HepG2 (cell line): ENCODE results near the gene TMCO6. TPM values are rescaled to one million over a fixed set of nuclear protein-coding genes. Genes with fewer than 3 reads are reported as not detected.

ENCODE experiments used
- ATAC-seq: fragments of 200-7000 bp; cut with Tn5 transposase; 3 replicates; pipeline ENCODE4 v1.9.1; 2020; ENCODE audit warnings: mild to moderate bottlenecking, moderate library complexity
- BruUV-seq: library from RNA; stranded (reverse); fragments of 400-500 nt; replicated peaks from 2 replicates; lab custom pipeline; 2021; lab: Mats Ljungman, UMichigan
- CTCF ChIA-PET: fragments of 300-600 bp; formaldehyde crosslinking; extraction: SDS; loops from one replicate; lab custom pipeline; 2021; ENCODE audit warnings: low total read pairs, inconsistent platforms, low intra/inter-chr PET ratio; lab: Yijun Ruan, JAX
- POLR2A ChIA-PET: fragments of 350-600 bp; sonication (Branson Sonifier 250); formaldehyde crosslinking; loops from one replicate; lab custom pipeline; 2020; ENCODE audit warnings: antibody characterized with exemption, inconsistent platforms; lab: Yijun Ruan, JAX
- DNase-seq: peaks from one replicate; pipeline ENCODE4 v3.0.0-alpha.2; 2015; ENCODE audit warnings: low spot score
- FAIRE-seq: peaks from 3 replicates; lab custom pipeline; 2011; peaks lifted over from hg19 to GRCh38; lab: Jason Lieb, UNC
- H2AFZ ChIP-seq: one replicate; pipeline ENCODE4 v1.6.1; 2011; ENCODE audit warnings: low read length, inconsistent platforms
- H3K27ac ChIP-seq: fragments of 300-600 bp; 3 replicates; pipeline ENCODE4 v1.8.0; 2011; ENCODE audit warnings: mixed run types, mild to moderate bottlenecking, mixed read lengths, low read length, inconsistent platforms; ENCODE audit not compliant: insufficient read depth; ENCODE audit errors: extremely low read length
- H3K27me3 ChIP-seq, 2 experiments: fragments of 200-600 bp in 1 of 2; 2 replicates in 1 of 2; 3 replicates in 1 of 2; pipeline versions ENCODE4 v1.6.0 to v1.8.0; 2011; ENCODE audit warnings: low read length in 2 of 2, mild to moderate bottlenecking in 2 of 2, moderate library complexity in 2 of 2, inconsistent platforms in 1 of 2; ENCODE audit not compliant: insufficient read depth in 2 of 2, control insufficient read depth in 1 of 2
- H3K36me3 ChIP-seq, 2 experiments: fragments of 200-600 bp in 1 of 2; replicated peaks in 1 of 2; 2 replicates in 1 of 2; 3 replicates in 1 of 2; pipeline versions ENCODE4 v1.5.1 to v1.8.0; 2011; ENCODE audit warnings: low read length in 2 of 2, inconsistent platforms in 1 of 2; ENCODE audit not compliant: insufficient read depth in 2 of 2, control insufficient read depth in 1 of 2
- H3K4me1 ChIP-seq: 2 replicates; pipeline ENCODE4 v1.5.1; 2012; ENCODE audit warnings: low read length, inconsistent platforms; ENCODE audit not compliant: insufficient read depth
- H3K4me2 ChIP-seq: 2 replicates; pipeline ENCODE4 v1.6.0; 2011; ENCODE audit warnings: low read depth, low read length, inconsistent platforms
- H3K4me3 ChIP-seq, 3 experiments: fragments of 200-600 bp in 1 of 3; sonication (generic), shearing (Covaris generic) in 1 of 3; replicated peaks in 1 of 3; 2 replicates each; pipeline ENCODE4 v1.5.1; 2011 to 2016; ENCODE audit warnings: low read length in 3 of 3, inconsistent platforms in 2 of 3, low read depth in 2 of 3, mild to moderate bottlenecking in 2 of 3, control low read depth in 1 of 3, mixed read lengths in 1 of 3; ENCODE audit not compliant: insufficient read depth in 1 of 3
- H3K79me2 ChIP-seq: one replicate; pipeline ENCODE4 v1.6.1; 2011; ENCODE audit warnings: low read length, inconsistent platforms; ENCODE audit not compliant: insufficient read depth
- H3K9ac ChIP-seq: 2 replicates; pipeline ENCODE4 v1.6.0; 2011; ENCODE audit warnings: mild to moderate bottlenecking, low read depth, low read length, inconsistent platforms; ENCODE audit not compliant: insufficient read depth
- H3K9me3 ChIP-seq: 2 replicates; pipeline ENCODE4 v1.5.1; 2012; ENCODE audit warnings: mild to moderate bottlenecking, low read length
- H4K20me1 ChIP-seq: 2 replicates; pipeline ENCODE4 v1.6.0; 2011; ENCODE audit warnings: inconsistent platforms, mild to moderate bottlenecking, low read length, moderate library complexity; ENCODE audit not compliant: insufficient read depth
- CHD2 ChIP-seq: IDR thresholded peaks from 2 replicates; pipeline ENCODE4 v1.6.1; 2011; ENCODE audit warnings: low read depth, low read length, improper control_type of control experiment
- FOXK1 ChIP-seq: sonication (generic); formaldehyde crosslinking; IDR thresholded peaks from 2 replicates; pipeline ENCODE4 v1.4.0; 2020; ENCODE audit warnings: low read depth, missing genetic modification reagents, borderline replicate concordance
- HDAC2 ChIP-seq: sonication (generic); formaldehyde crosslinking; IDR thresholded peaks from 2 replicates; pipeline ENCODE4 v1.4.0; 2020; ENCODE audit warnings: missing genetic modification reagents
- SRSF9 ChIP-seq: fragments of 200-400 bp; formaldehyde crosslinking; IDR thresholded peaks from 2 replicates; pipeline ENCODE4 v1.6.1; 2018; ENCODE audit warnings: borderline replicate concordance, mild to moderate bottlenecking, low read depth, low read length; ENCODE audit not compliant: insufficient read depth, poor library complexity, severe bottlenecking
- ZNF44 ChIP-seq: sonication (generic); formaldehyde crosslinking; IDR thresholded peaks from 2 replicates; pipeline ENCODE4 v1.5.1; 2020; ENCODE audit warnings: mild to moderate bottlenecking, missing genetic modification reagents
- ZNF496 ChIP-seq: sonication (generic); formaldehyde crosslinking; IDR thresholded peaks from 2 replicates; pipeline ENCODE4 v1.8.1; 2023; ENCODE audit warnings: mild to moderate bottlenecking, moderate library complexity, missing genetic modification reagents; ENCODE audit not compliant: insufficient replicate concordance
- ZNF678 ChIP-seq: sonication (generic); formaldehyde crosslinking; IDR thresholded peaks from 2 replicates; pipeline ENCODE4 v1.4.0; 2020; ENCODE audit warnings: mild to moderate bottlenecking, missing genetic modification reagents
- ZNF761 ChIP-seq: sonication (generic); formaldehyde crosslinking; conservative IDR thresholded peaks from 2 replicates; pipeline ENCODE4 v1.4.0; 2020; ENCODE audit warnings: mild to moderate bottlenecking, missing genetic modification reagents
- WGBS: methylation state at CpG from one replicate; pipeline ENCODE4 v1.1.6; 2017; ENCODE audit warnings: low lambda C conversion rate; 5-methylcytosine and 5-hydroxymethylcytosine counted together
- in situ Hi-C: cut with HindIII; loops from 2 replicates; pipeline ENCODE4 v1.10.0; 2017; ENCODE audit warnings: low pct_unique_long_range_greater_than_20kb; ENCODE audit not compliant: extremely low pct_ligation_motif_present
- intact Hi-C: fragments of 100-400 bp; cut with micrococcal nuclease; formaldehyde crosslinking; loops from one replicate; pipeline ENCODE4 v1.10.0; 2022; ENCODE audit not compliant: unreplicated experiment
- polyA plus RNA-seq, 8 experiments: library from polyadenylated mRNA; depleted of rRNA in 3 of 8; stranded (reverse) in 7 of 8; unstranded in 1 of 8; fragments of >200 nt; fragmentation: Illumina TruSeq in 4 of 8; extraction: Trizol in 4 of 8; gene quantifications; 2 replicates each; pipeline versions ENCODE4 v1.2.1 to v1.2.3, GENCODE V29; 2011 to 2016; ENCODE audit warnings: low read depth in 4 of 8, missing spikeins in 1 of 8, mixed read lengths in 1 of 8; ENCODE audit not compliant: insufficient read depth in 1 of 8
- total RNA-seq, 5 experiments: library from RNA; depleted of rRNA; stranded (reverse); fragments of >200 nt; fragmentation: Illumina TruSeq; extraction: Trizol; gene quantifications; 2 replicates each; pipeline ENCODE4 v1.2.3, GENCODE V29; 2016; ENCODE audit warnings: low read depth in 1 of 5
- TF ChIP-seq, protein P1 (sequence below): sonication (generic); formaldehyde crosslinking; conservative IDR thresholded peaks from 2 replicates; pipeline ENCODE4 v1.8.0; 2022; ENCODE audit warnings: low read depth, missing genetic modification reagents
- TF ChIP-seq, protein P2 (sequence below): sonication (generic); formaldehyde crosslinking; IDR thresholded peaks from 2 replicates; pipeline ENCODE4 v1.9.0; 2022; ENCODE audit warnings: missing genetic modification reagents, mild to moderate bottlenecking, borderline replicate concordance
- TF ChIP-seq, protein P3 (sequence below): sonication (generic); formaldehyde crosslinking; IDR thresholded peaks from 2 replicates; pipeline ENCODE4; 2020; ENCODE audit warnings: missing genetic modification reagents, mild to moderate bottlenecking, borderline replicate concordance
- TF ChIP-seq, protein P4 (sequence below): IDR thresholded peaks from 2 replicates; pipeline ENCODE4 v1.6.1; 2016; ENCODE audit warnings: low read depth
- TF ChIP-seq, protein P5 (sequence below): sonication (generic); formaldehyde crosslinking; conservative IDR thresholded peaks from 2 replicates; pipeline ENCODE4 v1.4.0; 2020; ENCODE audit warnings: missing genetic modification reagents

The TMCO6 gene
- total and polyA plus RNA-seq, 2 of the 13 experiments (the other 11 are each of a cell fraction or from before 2014, with no cell fraction given): 16.6 to 28.2 TPM

DNA sequence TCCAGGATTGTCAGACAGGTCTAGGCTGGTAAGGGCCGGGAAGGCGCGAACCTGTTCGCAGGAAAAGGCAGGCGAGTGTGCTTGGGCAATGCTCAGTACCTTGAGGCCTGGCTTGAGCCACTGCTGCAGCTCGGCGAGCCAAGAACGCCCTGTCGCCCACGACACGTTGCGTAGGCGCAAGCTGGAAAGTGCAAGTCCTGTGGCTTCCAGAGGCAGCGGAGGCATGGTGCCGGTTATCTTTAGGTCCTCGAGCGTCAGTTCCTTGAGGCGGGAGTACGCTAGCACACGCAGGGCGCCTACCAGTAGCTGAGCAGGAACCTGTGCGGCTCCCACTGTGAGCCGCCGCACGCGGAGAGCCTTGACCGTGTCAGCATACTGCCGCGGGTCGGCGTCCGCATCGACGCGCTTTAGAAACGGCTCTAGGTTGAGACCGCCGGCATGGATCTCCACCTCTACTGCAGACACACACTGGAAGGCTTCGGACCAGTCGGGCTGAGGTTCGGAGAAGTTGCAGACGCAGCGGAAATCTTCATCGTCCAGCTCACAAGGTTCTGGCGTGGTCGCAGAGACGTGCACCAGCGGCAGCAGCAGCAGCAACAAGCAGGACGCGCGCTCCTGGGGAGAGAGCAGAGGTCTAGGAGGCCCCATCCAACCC, 6.8 kb upstream of the TMCO6 start:
- FAIRE-seq (no peak), ATAC-seq (no peak), DNase-seq (no peak)
- H3K4me2 ChIP-seq: peak overlapping the region; percentile 71
- H2AFZ ChIP-seq: no peak overlapping the region
- no TSS peak for BruUV-seq
- H3K9ac ChIP-seq: no peak overlapping the region
- no peaks in the 10 kb centered on the region for H3K27me3 ChIP-seq
- ChIA-PET POLR2A (interaction anchor here (0.9 to 1.5 kb wide), 2 partner anchors 15 to 75 kb away, joined by 3 read pairs; partner anchors contain the start of genes IK, NDUFA2 and SRA1), CTCF (no interaction called here)
- no peaks in the 10 kb centered on the region for H3K79me2 ChIP-seq
- WGBS: 95% methylated on average over 31 of the region's 51 CpGs
- peaks cover 51% of the 10 kb centered on the region for H3K4me1 ChIP-seq
- peak overlapping the region in 2 of 3 experiments; percentile 6 to 50; a peak in 1 of 6 replicates for H3K4me3 ChIP-seq
- H3K27ac ChIP-seq: peak overlapping the region; percentile 36
- no peaks in the 10 kb centered on the region for H3K36me3 ChIP-seq
- intact Hi-C loops (loop anchor here (1.0 kb wide), 1 partner anchor 22 kb away; no protein-coding TSS in a partner anchor), in situ Hi-C loops (loop anchor here (5.0 kb wide), 1 partner anchor 70 kb away; the partner anchor contains the start of genes APBB3 and SLC35A4)
- H4K20me1 ChIP-seq: no peaks in the 10 kb centered on the region
- H3K9me3 ChIP-seq: peaks cover 15% of the 10 kb centered on the region
- TF ChIP-seq ZNF761 (CRISPR knock-in tag) (no peak), CHD2 (no peak), FOXK1 (CRISPR knock-in tag) (no peak), ZNF496 (CRISPR knock-in tag) (no peak), SRSF9 (no peak), HDAC2 (CRISPR knock-in tag) (no peak), ZNF678 (CRISPR knock-in tag) (0 out of 2 replicates have a peak, but pooled peaks have one; percentile 21), ZNF44 (no peak)
- TF ChIP-seq, protein P1, sequence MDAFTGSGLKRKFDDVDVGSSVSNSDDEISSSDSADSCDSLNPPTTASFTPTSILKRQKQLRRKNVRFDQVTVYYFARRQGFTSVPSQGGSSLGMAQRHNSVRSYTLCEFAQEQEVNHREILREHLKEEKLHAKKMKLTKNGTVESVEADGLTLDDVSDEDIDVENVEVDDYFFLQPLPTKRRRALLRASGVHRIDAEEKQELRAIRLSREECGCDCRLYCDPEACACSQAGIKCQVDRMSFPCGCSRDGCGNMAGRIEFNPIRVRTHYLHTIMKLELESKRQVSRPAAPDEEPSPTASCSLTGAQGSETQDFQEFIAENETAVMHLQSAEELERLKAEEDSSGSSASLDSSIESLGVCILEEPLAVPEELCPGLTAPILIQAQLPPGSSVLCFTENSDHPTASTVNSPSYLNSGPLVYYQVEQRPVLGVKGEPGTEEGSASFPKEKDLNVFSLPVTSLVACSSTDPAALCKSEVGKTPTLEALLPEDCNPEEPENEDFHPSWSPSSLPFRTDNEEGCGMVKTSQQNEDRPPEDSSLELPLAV (CRISPR knock-in tag): no peak
- TF ChIP-seq, protein P2, sequence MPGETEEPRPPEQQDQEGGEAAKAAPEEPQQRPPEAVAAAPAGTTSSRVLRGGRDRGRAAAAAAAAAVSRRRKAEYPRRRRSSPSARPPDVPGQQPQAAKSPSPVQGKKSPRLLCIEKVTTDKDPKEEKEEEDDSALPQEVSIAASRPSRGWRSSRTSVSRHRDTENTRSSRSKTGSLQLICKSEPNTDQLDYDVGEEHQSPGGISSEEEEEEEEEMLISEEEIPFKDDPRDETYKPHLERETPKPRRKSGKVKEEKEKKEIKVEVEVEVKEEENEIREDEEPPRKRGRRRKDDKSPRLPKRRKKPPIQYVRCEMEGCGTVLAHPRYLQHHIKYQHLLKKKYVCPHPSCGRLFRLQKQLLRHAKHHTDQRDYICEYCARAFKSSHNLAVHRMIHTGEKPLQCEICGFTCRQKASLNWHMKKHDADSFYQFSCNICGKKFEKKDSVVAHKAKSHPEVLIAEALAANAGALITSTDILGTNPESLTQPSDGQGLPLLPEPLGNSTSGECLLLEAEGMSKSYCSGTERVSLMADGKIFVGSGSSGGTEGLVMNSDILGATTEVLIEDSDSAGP: peak; percentile 32; the same call in 1 of the 2 replicates
- TF ChIP-seq, protein P3, sequence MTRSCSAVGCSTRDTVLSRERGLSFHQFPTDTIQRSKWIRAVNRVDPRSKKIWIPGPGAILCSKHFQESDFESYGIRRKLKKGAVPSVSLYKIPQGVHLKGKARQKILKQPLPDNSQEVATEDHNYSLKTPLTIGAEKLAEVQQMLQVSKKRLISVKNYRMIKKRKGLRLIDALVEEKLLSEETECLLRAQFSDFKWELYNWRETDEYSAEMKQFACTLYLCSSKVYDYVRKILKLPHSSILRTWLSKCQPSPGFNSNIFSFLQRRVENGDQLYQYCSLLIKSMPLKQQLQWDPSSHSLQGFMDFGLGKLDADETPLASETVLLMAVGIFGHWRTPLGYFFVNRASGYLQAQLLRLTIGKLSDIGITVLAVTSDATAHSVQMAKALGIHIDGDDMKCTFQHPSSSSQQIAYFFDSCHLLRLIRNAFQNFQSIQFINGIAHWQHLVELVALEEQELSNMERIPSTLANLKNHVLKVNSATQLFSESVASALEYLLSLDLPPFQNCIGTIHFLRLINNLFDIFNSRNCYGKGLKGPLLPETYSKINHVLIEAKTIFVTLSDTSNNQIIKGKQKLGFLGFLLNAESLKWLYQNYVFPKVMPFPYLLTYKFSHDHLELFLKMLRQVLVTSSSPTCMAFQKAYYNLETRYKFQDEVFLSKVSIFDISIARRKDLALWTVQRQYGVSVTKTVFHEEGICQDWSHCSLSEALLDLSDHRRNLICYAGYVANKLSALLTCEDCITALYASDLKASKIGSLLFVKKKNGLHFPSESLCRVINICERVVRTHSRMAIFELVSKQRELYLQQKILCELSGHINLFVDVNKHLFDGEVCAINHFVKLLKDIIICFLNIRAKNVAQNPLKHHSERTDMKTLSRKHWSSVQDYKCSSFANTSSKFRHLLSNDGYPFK (CRISPR knock-in tag): 0 out of 2 replicates have a peak, but pooled peaks have one; percentile 8
- TF ChIP-seq, protein P4, sequence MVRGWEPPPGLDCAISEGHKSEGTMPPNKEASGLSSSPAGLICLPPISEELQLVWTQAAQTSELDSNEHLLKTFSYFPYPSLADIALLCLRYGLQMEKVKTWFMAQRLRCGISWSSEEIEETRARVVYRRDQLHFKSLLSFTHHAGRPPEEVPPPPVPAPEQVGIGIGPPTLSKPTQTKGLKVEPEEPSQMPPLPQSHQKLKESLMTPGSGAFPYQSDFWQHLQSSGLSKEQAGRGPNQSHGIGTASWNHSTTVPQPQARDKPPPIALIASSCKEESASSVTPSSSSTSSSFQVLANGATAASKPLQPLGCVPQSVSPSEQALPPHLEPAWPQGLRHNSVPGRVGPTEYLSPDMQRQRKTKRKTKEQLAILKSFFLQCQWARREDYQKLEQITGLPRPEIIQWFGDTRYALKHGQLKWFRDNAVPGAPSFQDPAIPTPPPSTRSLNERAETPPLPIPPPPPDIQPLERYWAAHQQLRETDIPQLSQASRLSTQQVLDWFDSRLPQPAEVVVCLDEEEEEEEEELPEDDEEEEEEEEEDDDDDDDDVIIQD (CRISPR knock-in tag): no peak
- TF ChIP-seq, protein P5, sequence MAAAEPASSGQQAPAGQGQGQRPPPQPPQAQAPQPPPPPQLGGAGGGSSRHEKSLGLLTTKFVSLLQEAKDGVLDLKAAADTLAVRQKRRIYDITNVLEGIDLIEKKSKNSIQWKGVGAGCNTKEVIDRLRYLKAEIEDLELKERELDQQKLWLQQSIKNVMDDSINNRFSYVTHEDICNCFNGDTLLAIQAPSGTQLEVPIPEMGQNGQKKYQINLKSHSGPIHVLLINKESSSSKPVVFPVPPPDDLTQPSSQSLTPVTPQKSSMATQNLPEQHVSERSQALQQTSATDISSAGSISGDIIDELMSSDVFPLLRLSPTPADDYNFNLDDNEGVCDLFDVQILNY (CRISPR knock-in tag): no peak
